ENCODE measurements around the gene VTN. TPM values are rescaled to one million over a fixed set of nuclear protein-coding genes. Genes with fewer than 3 reads are reported as not detected.

VTN gene
- polyA plus RNA-seq, 2 of the 4 experiments (the other 2 are of a cell fraction): 10.2 to 25.5 TPM

GRCh38 chr17:28368915-28369683 is 1.0 kb downstream of the VTN start (continued):
- TF ChIP-seq HDAC2 (IDR thresholded peaks at IDR 0.05): no peak
- no peak for TF ChIP-seq NR3C1 (IDR thresholded peaks at IDR 0.05)
- TF ChIP-seq TFCP2L1 (CRISPR knock-in tag; IDR thresholded peaks at IDR 0.05): no peak
- TF ChIP-seq JUN (IDR thresholded peaks at IDR 0.05): no peak
- TF ChIP-seq BHLHE40 (IDR thresholded peaks at IDR 0.05; ENCODE audit: low read depth, low read length): no peak
- no peak for TF ChIP-seq POLR2A (IDR thresholded peaks at IDR 0.05; ENCODE audit: low read length)

- ChIA-PET POLR2A (interaction anchor here (0.6 to 1.3 kb wide), 4 partner anchors 10 to 36 kb away, joined by 3 to 9 read pairs (median 4); partner anchors contain the start of gene POLDIP2), CTCF (interaction anchor here (1.0 to 5.5 kb wide), 6 partner anchors 10 to 173 kb away, joined by 3 to 27 read pairs (median 6); partner anchors contain the start of gene POLDIP2)
- DNase-seq (ENCODE audit: low read depth in 1 of 2, low spot score in 1 of 2) (no peak), ATAC-seq (no peak), FAIRE-seq (no peak)
- no peak overlapping the region for H3K4me3 ChIP-seq
- no peaks in the 10 kb centered on the region for H3K9me3 ChIP-seq
- no peak overlapping the region for H3K4me2 ChIP-seq
- H3K4me1 ChIP-seq: peaks cover 30% of the 10 kb centered on the region
- peak overlapping the region in 1 of 2 experiments; percentile 87; a peak in 3 of 6 replicates for H3K27ac ChIP-seq
- no peak for TF ChIP-seq NR3C1 (IDR thresholded peaks at IDR 0.05)
- TF ChIP-seq FOXS1 (CRISPR knock-in tag; IDR thresholded peaks at IDR 0.05): no peak
- TF ChIP-seq BHLHE40 (IDR thresholded peaks at IDR 0.05; ENCODE audit: low read depth, low read length): no peak
- TF ChIP-seq RAD21 (conservative IDR thresholded peaks at IDR 0.05 in 1 of 2, IDR thresholded peaks at IDR 0.05 in 1 of 2): no peak
- TF ChIP-seq ZC3H11A (IDR thresholded peaks at IDR 0.05): no peak
- TF ChIP-seq TFCP2L1 (CRISPR knock-in tag; IDR thresholded peaks at IDR 0.05): no peak
- no peak for TF ChIP-seq KDM1A (IDR thresholded peaks at IDR 0.05; ENCODE audit: low read depth)
- no peak for TF ChIP-seq HES2 (IDR thresholded peaks at IDR 0.05)
- no peak for TF ChIP-seq CBX8 (IDR thresholded peaks at IDR 0.05)
- no peak for TF ChIP-seq CTCF (IDR thresholded peaks at IDR 0.05)
- no peak for TF ChIP-seq RARB (CRISPR knock-in tag; IDR thresholded peaks at IDR 0.05)
- no peak for TF ChIP-seq FOSL2 (IDR thresholded peaks at IDR 0.05)
- TF ChIP-seq FOSL2 (CRISPR knock-in tag; IDR thresholded peaks at IDR 0.05): no peak
- no peak for TF ChIP-seq PBX3 (IDR thresholded peaks at IDR 0.05)
- TF ChIP-seq EP300 (IDR thresholded peaks at IDR 0.05): no peak
- no peak for TF ChIP-seq JUN (IDR thresholded peaks at IDR 0.05)
- no peak for TF ChIP-seq EHF (CRISPR knock-in tag; IDR thresholded peaks at IDR 0.05)
- no peak for TF ChIP-seq MAX (IDR thresholded peaks at IDR 0.05)
- no peak for TF ChIP-seq ELK1 (IDR thresholded peaks at IDR 0.05; ENCODE audit: low read depth, low read length)
- TF ChIP-seq HDAC2 (IDR thresholded peaks at IDR 0.05): no peak
- no peak for TF ChIP-seq RCOR1 (IDR thresholded peaks at IDR 0.05; ENCODE audit: low read depth, low read length)
- WGBS (ENCODE audit: missing lambda C conversion rate): 78% methylated on average over 5 of the region's 5 CpGs
Measured at GRCh38 chr17:28368306-28368831, 1.7 kb downstream of the VTN start.

Data from A549 (cell line).